AG04449 (cell line): ENCODE data around the gene LY6G5B.

ENCODE experiments used
- CTCF ChIA-PET: fragments of 350-600 bp; formaldehyde crosslinking; extraction: SDS; loops from one replicate; lab custom pipeline; 2021; ENCODE audit warnings: antibody characterized with exemption; lab: Yijun Ruan, JAX
- POLR2A ChIA-PET: fragments of 400-600, 350-600 bp; formaldehyde crosslinking; extraction: SDS; loops from one replicate; lab custom pipeline; 2020; ENCODE audit warnings: antibody characterized with exemption, inconsistent platforms; lab: Yijun Ruan, JAX
- DNase-seq: peaks from one replicate; pipeline ENCODE4 v3.0.0-alpha.2; 2010; ENCODE audit warnings: low read depth, low spot score
- H3K4me3 ChIP-seq: 2 replicates; pipeline ENCODE4 v1.5.1; 2011; ENCODE audit warnings: low read depth, mild to moderate bottlenecking, control low read depth, low read length
- CTCF ChIP-seq: IDR thresholded peaks from one replicate; pipeline ENCODE4 v1.5.1; 2011; ENCODE audit warnings: mild to moderate bottlenecking, moderate library complexity, low read length, control low read depth, inconsistent platforms; ENCODE audit not compliant: insufficient read depth; ENCODE audit errors: missing control alignments

Gene LY6G5B

GRCh38 chr6:31631681-31632278 is 38.0 kb upstream of the LY6G5B start:
- no peak for TF ChIP-seq CTCF
- CTCF ChIA-PET: no interaction called here
- no peak overlapping the region for H3K4me3 ChIP-seq
- POLR2A ChIA-PET: no interaction called here
- no peak for DNase-seq

- H3K4me3 ChIP-seq: no peak overlapping the region
- no peak for TF ChIP-seq CTCF
- POLR2A ChIA-PET: no interaction called here
- CTCF ChIA-PET: interaction anchor here (0.8 kb wide), 1 partner anchor 33 kb away, joined by 3 read pairs; no protein-coding TSS in a partner anchor
- no peak for DNase-seq
Observed at GRCh38 chr6:31632279-31632946, 37.4 kb upstream of the LY6G5B start.

- TF ChIP-seq CTCF: no peak
- ChIA-PET POLR2A (no interaction called here), CTCF (interaction anchor here (0.7 to 2.0 kb wide), 5 partner anchors 10 to 35 kb away, joined by 3 to 5 read pairs (median 3); no protein-coding TSS in a partner anchor)
- DNase-seq: no peak
- H3K4me3 ChIP-seq: no peak overlapping the region
Observed at GRCh38 chr6:31633447-31633846, 36.3 kb upstream of the LY6G5B start.

GRCh38 chr6:31634131-31634530 is 35.6 kb upstream of the LY6G5B start:
- no peak for DNase-seq
- ChIA-PET CTCF (interaction anchor here (0.7 to 2.0 kb wide), 4 partner anchors 10 to 36 kb away, joined by 3 to 5 read pairs (median 4); no protein-coding TSS in a partner anchor), POLR2A (interaction anchor here (0.6 to 1.2 kb wide), 3 partner anchors 12 to 1741 kb away, joined by 3 to 6 read pairs (median 4); no protein-coding TSS in a partner anchor)
- no peak for TF ChIP-seq CTCF
- no peak overlapping the region for H3K4me3 ChIP-seq

- POLR2A ChIA-PET: interaction anchor here (0.7 to 1.4 kb wide), 5 partner anchors 9 to 97 kb away, joined by 3 to 6 read pairs (median 3); partner anchors contain the start of gene BAG6
- H3K4me3 ChIP-seq: no peak overlapping the region
- no peak for DNase-seq
- CTCF ChIA-PET: interaction anchor here (0.9 to 2.6 kb wide), 4 partner anchors 9 to 37 kb away, joined by 3 to 11 read pairs (median 4); no protein-coding TSS in a partner anchor
- no peak for TF ChIP-seq CTCF
Observed at GRCh38 chr6:31634969-31635575, 34.7 kb upstream of the LY6G5B start.
